ENCODE data around the gene IL17RA.

GRCh38 chr22:17152971-17153370 is 68.2 kb downstream of the IL17RA start:
- TF ChIP-seq EZH2 (IDR thresholded peaks at IDR 0.05; ENCODE audit: borderline replicate concordance, low read depth, low read length, poor library complexity, severe bottlenecking) (no peak), CTCF (conservative IDR thresholded peaks at IDR 0.05; ENCODE audit: low read depth, low read length) (no peak)
